Measurements from ENCODE around the gene PLAAT5. TPM values are rescaled to one million over a fixed set of nuclear protein-coding genes. Genes with fewer than 3 reads are reported as not detected.

The PLAAT5 gene
- total RNA-seq, 6 experiments from 2014 or later = not detected

GRCh38 chr11:63472372-63472771, 18.6 kb downstream of the PLAAT5 start:
- Histone ChIP-seq H3K9me3 (no peaks in the 10 kb centered on the region), H3K4me1 (no peaks in the 10 kb centered on the region), H3K4me3 (no peak overlapping the region), H3K27me3 (no peaks in the 10 kb centered on the region), H3K36me3 (no peaks in the 10 kb centered on the region), H3K27ac (no peak overlapping the region)
- 65% methylated on average over 3 of the region's 3 CpGs for WGBS (ENCODE audit: insufficient coverage, low coverage, low lambda C conversion rate, missing lambda C conversion rate)
- TF ChIP-seq CTCF (IDR thresholded peaks at IDR 0.05) (no peak), POLR2A (IDR thresholded peaks at IDR 0.05) (no peak)
- ATAC-seq = no peak
- intact Hi-C loops (cut with DNase I) = loop anchor here in 1 of 2 donors (10.0 kb wide), 1 partner anchor 162 kb away; no protein-coding TSS in a partner anchor
- DNase-seq = no peak

GRCh38 chr11:63470311-63470710, 20.7 kb downstream of the PLAAT5 start:
- 75% methylated on average over 3 of the region's 3 CpGs for WGBS (ENCODE audit: insufficient coverage, low coverage, low lambda C conversion rate, missing lambda C conversion rate)
- no peak for TF ChIP-seq CTCF (IDR thresholded peaks at IDR 0.05)
- no peak for TF ChIP-seq POLR2A (IDR thresholded peaks at IDR 0.05)
- no peak for DNase-seq

GRCh38 chr11:63462137-63462536, 28.8 kb downstream of the PLAAT5 start:
- no peak overlapping the region for H3K4me3 ChIP-seq
- H3K4me1 ChIP-seq = no peaks in the 10 kb centered on the region
- DNase-seq (no peak), ATAC-seq (no peak)
- TF ChIP-seq POLR2A (IDR thresholded peaks at IDR 0.05) (no peak), CTCF (IDR thresholded peaks at IDR 0.05) (no peak)
- intact Hi-C loops (cut with DNase I) = no loop called here
- H3K27ac ChIP-seq = no peak overlapping the region
- no peaks in the 10 kb centered on the region for H3K36me3 ChIP-seq
- H3K9me3 ChIP-seq = no peaks in the 10 kb centered on the region
- H3K27me3 ChIP-seq = no peaks in the 10 kb centered on the region

More at GRCh38 chr11:63470311-63470710, 20.7 kb downstream of the PLAAT5 start:
- Histone ChIP-seq H3K27ac (no peak overlapping the region), H3K9me3 (no peaks in the 10 kb centered on the region), H3K4me1 (no peaks in the 10 kb centered on the region), H3K36me3 (no peaks in the 10 kb centered on the region), H3K27me3 (no peaks in the 10 kb centered on the region), H3K4me3 (no peak overlapping the region)
- no peak for ATAC-seq
- intact Hi-C loops (cut with DNase I) = loop anchor here in 1 of 2 donors (10.0 kb wide), 1 partner anchor 164 kb away; no protein-coding TSS in a partner anchor

- DNase-seq (no peak), ATAC-seq (no peak)
- Histone ChIP-seq H3K36me3 (no peaks in the 10 kb centered on the region), H3K27me3 (no peaks in the 10 kb centered on the region), H3K4me3 (no peak overlapping the region), H3K9me3 (no peaks in the 10 kb centered on the region), H3K4me1 (no peaks in the 10 kb centered on the region), H3K27ac (no peak overlapping the region)
- no peak for TF ChIP-seq POLR2A (IDR thresholded peaks at IDR 0.05)
- WGBS (ENCODE audit: insufficient coverage, low coverage, low lambda C conversion rate, missing lambda C conversion rate) = 77% methylated on average over 2 of the region's 6 CpGs
- intact Hi-C loops (cut with DNase I) = no loop called here
Observed at GRCh38 chr11:63459586-63459985, 31.4 kb downstream of the PLAAT5 start.

- TF ChIP-seq CTCF (IDR thresholded peaks at IDR 0.05) (no peak), POLR2A (IDR thresholded peaks at IDR 0.05) (no peak)
- intact Hi-C loops (cut with DNase I) = no loop called here
- Histone ChIP-seq H3K4me3 (no peak overlapping the region), H3K4me1 (no peaks in the 10 kb centered on the region), H3K27me3 (no peaks in the 10 kb centered on the region), H3K36me3 (no peaks in the 10 kb centered on the region), H3K27ac (no peak overlapping the region), H3K9me3 (no peaks in the 10 kb centered on the region)
- WGBS (ENCODE audit: insufficient coverage, low coverage, low lambda C conversion rate, missing lambda C conversion rate) = 23% methylated on average over 1 of the region's 1 CpG
- no peak for DNase-seq
- no peak for ATAC-seq
Observed at GRCh38 chr11:63448646-63449045, 42.3 kb downstream of the PLAAT5 start.

Data from right lobe of liver (tissue), 6 donors.